ENCODE measurements around the gene ABI1. TPM values are rescaled to one million over a fixed set of nuclear protein-coding genes. Genes with fewer than 3 reads are reported as not detected.

The ABI1 gene
- total and polyA plus RNA-seq, 2 of the 4 experiments (the other 2 are of a cell fraction): 49.6 to 71.3 TPM

DNA sequence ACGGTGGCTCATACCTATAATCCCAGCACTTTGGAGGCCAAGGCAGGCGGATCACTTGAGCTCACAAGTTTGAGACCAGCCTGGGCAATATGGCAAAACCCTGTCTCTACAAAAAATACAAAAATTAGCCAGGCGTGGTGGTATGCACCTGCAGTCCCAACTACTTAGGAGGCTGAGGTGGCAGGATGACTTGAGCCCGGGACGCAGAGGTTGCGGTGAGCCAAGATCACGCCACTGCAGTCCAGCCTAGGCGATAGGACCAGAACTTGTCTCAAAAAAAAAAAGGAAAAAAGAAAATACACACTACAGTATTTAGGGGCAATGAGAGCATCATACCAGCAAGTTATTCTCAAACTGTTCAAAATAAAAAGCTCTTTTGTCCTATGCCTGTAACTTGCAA, 59.5 kb downstream of the ABI1 start:
- H2AFZ ChIP-seq (replicated peaks; ENCODE audit: low read length, poor library complexity): no peak overlapping the region
- no peak overlapping the region for H3K14ac ChIP-seq (replicated peaks; ENCODE audit: low read depth, low read length)
- no peak overlapping the region for H2BK5ac ChIP-seq (ENCODE audit: low read depth, low read length, poor library complexity, severe bottlenecking)
- no CpG with 5 or more reads among the region's 8 CpGs for WGBS, 2 experiments (ENCODE audit: extremely low coverage in 2 of 2, insufficient read length in 1 of 2)
- H3K27me3 ChIP-seq (ENCODE audit: control insufficient read depth, insufficient read depth, low read length): no peaks in the 10 kb centered on the region
- no peak overlapping the region for H2BK20ac ChIP-seq (ENCODE audit: low read depth, low read length)
- no peak overlapping the region for H3K18ac ChIP-seq (ENCODE audit: low read depth, low read length)
- intact Hi-C loops (cut with micrococcal nuclease) (no loop called here), dilution Hi-C loops (cut with HindIII; ENCODE audit: low sequenced_read_pairs, unreplicated experiment) (no loop called here), in situ Hi-C loops (cut with MboI; ENCODE audit: low sequenced_read_pairs) (no loop called here)
- peaks cover 37 to 61% of the 10 kb centered on the region in 2 experiments for H3K79me1 ChIP-seq (ENCODE audit: low read depth in 1 of 2, low read length in 2 of 2)
- H2AK5ac ChIP-seq (ENCODE audit: low read depth, low read length): no peak overlapping the region
- H3K4ac ChIP-seq (ENCODE audit: low read depth, low read length): no peak overlapping the region
- no peak overlapping the region for H4K5ac ChIP-seq (ENCODE audit: low read depth, low read length)
- H3K4me2 ChIP-seq (ENCODE audit: low read depth, low read length): no peak overlapping the region
- H2BK15ac ChIP-seq (ENCODE audit: low read depth, low read length): no peak overlapping the region
- BruUV-seq (replicated peaks): no TSS peak
- peaks cover 31% of the 10 kb centered on the region for H4K20me1 ChIP-seq (ENCODE audit: insufficient read depth, low read length)
- H3K27ac ChIP-seq (ENCODE audit: insufficient read depth, low read length): no peak overlapping the region
- H3K4me3 ChIP-seq (ENCODE audit: insufficient read depth, low read depth, low read length): no peak overlapping the region
- H3K23ac ChIP-seq (ENCODE audit: low read depth, low read length): no peak overlapping the region
- CTCF ChIA-PET: no interaction called here
- H3K4me1 ChIP-seq (ENCODE audit: control insufficient read depth, insufficient read depth, low read length): peaks cover under 1% of the 10 kb centered on the region
- H3K9me1 ChIP-seq (ENCODE audit: insufficient read depth, low read length): no peaks in the 10 kb centered on the region
- no peak overlapping the region for H2AK9ac ChIP-seq (replicated peaks; ENCODE audit: low read depth, low read length, poor library complexity)
- TF ChIP-seq SMC3 (IDR thresholded peaks at IDR 0.05; ENCODE audit: low read depth, low read length) (no peak), BHLHE40 (IDR thresholded peaks at IDR 0.05; ENCODE audit: low read depth, low read length) (no peak), POLR2A (IDR thresholded peaks at IDR 0.05; ENCODE audit: low read depth, low read length) (no peak), CEBPB (IDR thresholded peaks at IDR 0.05; ENCODE audit: low read depth, low read length) (no peak), NFE2L2 (IDR thresholded peaks at IDR 0.05; ENCODE audit: low read depth, low read length) (no peak), ELK1 (IDR thresholded peaks at IDR 0.05; ENCODE audit: borderline replicate concordance, low read depth, low read length) (no peak), RCOR1 (IDR thresholded peaks at IDR 0.05; ENCODE audit: insufficient replicate concordance, low read length) (no peak), CHD1 (IDR thresholded peaks at IDR 0.05; ENCODE audit: low read depth, low read length) (no peak), CTCF (conservative IDR thresholded peaks at IDR 0.05; ENCODE audit: low read depth, low read length) (no peak), FOS (IDR thresholded peaks at IDR 0.05; ENCODE audit: low read depth, low read length) (no peak), MXI1 (IDR thresholded peaks at IDR 0.05; ENCODE audit: borderline replicate concordance, low read depth, low read length) (no peak), MAFK (IDR thresholded peaks at IDR 0.05; ENCODE audit: low read depth, low read length) (no peak), MAZ (IDR thresholded peaks at IDR 0.05; ENCODE audit: borderline replicate concordance, low read depth, low read length) (no peak), RAD21 (IDR thresholded peaks at IDR 0.05; ENCODE audit: low read length) (no peak), USF2 (IDR thresholded peaks at IDR 0.05; ENCODE audit: low read depth, low read length) (no peak), RFX5 (IDR thresholded peaks at IDR 0.05; ENCODE audit: low read depth, low read length) (no peak)
- H2BK120ac ChIP-seq (ENCODE audit: low read depth, low read length): no peak overlapping the region
- no peak for DNase-seq
- no peak overlapping the region for H4K91ac ChIP-seq (ENCODE audit: insufficient read depth, low read depth, low read length)
- H4K8ac ChIP-seq (ENCODE audit: low read depth in 2 of 2, low read length in 2 of 2): no peak overlapping the region
- no peak overlapping the region for H3K56ac ChIP-seq (ENCODE audit: extremely low read depth, insufficient read depth, low read length)
- POLR2A ChIA-PET (ENCODE audit: unreplicated experiment): no interaction called here
- no peaks in the 10 kb centered on the region for H3K9me3 ChIP-seq (ENCODE audit: control insufficient read depth, insufficient read depth, low read length)
- no peaks in the 10 kb centered on the region for H3K36me3 ChIP-seq (ENCODE audit: control insufficient read depth, insufficient read depth, low read length)
- no peak overlapping the region for H3K9ac ChIP-seq (ENCODE audit: low read depth, low read length)
- ATAC-seq (ENCODE audit: low read depth): no peak
